Neuron (in vitro differentiated cells): ENCODE results near the gene CRYBB1.

Experiments used
- H2AFZ ChIP-seq: one replicate; pipeline ENCODE4 v1.6.1; 2013; ENCODE audit warnings: low read depth, mild to moderate bottlenecking, inconsistent platforms, low read length, moderate library complexity
- H3K27me3 ChIP-seq: one replicate; pipeline ENCODE4 v1.6.1; 2013; ENCODE audit warnings: low read length; ENCODE audit not compliant: insufficient read depth
- H3K36me3 ChIP-seq: one replicate; pipeline ENCODE4 v1.6.1; 2013; ENCODE audit warnings: low read length; ENCODE audit not compliant: insufficient read depth
- H3K4me1 ChIP-seq: one replicate; pipeline ENCODE4 v1.6.1; 2013; ENCODE audit warnings: low read length; ENCODE audit not compliant: insufficient read depth
- H3K4me3 ChIP-seq: 2 replicates; pipeline ENCODE4 v1.5.1; 2013; ENCODE audit warnings: mild to moderate bottlenecking, low read length, moderate library complexity
- H3K9me3 ChIP-seq: one replicate; pipeline ENCODE4 v1.6.1; 2013; ENCODE audit warnings: low read length

The CRYBB1 gene

GRCh38 chr22:26650722-26651421 is 33.0 kb upstream of the CRYBB1 start:
- Histone ChIP-seq H3K27me3 (no peaks in the 10 kb centered on the region), H3K36me3 (no peaks in the 10 kb centered on the region), H3K4me1 (peaks cover 44% of the 10 kb centered on the region), H2AFZ (no peak overlapping the region), H3K4me3 (no peak overlapping the region), H3K9me3 (no peaks in the 10 kb centered on the region)

- peaks cover 58% of the 10 kb centered on the region for H3K4me1 ChIP-seq
- H3K4me3 ChIP-seq = peak overlapping the region; percentile 18
Measured at GRCh38 chr22:26648528-26649388, 30.9 kb upstream of the CRYBB1 start.

GRCh38 chr22:26648011-26648497 is 30.2 kb upstream of the CRYBB1 start:
- peaks cover 65% of the 10 kb centered on the region for H3K4me1 ChIP-seq
- no peaks in the 10 kb centered on the region for H3K9me3 ChIP-seq
- H2AFZ ChIP-seq = no peak overlapping the region
- no peaks in the 10 kb centered on the region for H3K27me3 ChIP-seq
- peak overlapping the region; percentile 18 for H3K4me3 ChIP-seq
- H3K36me3 ChIP-seq = no peaks in the 10 kb centered on the region

More at GRCh38 chr22:26648528-26649388, 30.9 kb upstream of the CRYBB1 start:
- H3K27me3 ChIP-seq = no peaks in the 10 kb centered on the region
- no peaks in the 10 kb centered on the region for H3K36me3 ChIP-seq
- no peak overlapping the region for H2AFZ ChIP-seq
- no peaks in the 10 kb centered on the region for H3K9me3 ChIP-seq

GRCh38 chr22:26646158-26646557 is 28.3 kb upstream of the CRYBB1 start:
- no peaks in the 10 kb centered on the region for H3K9me3 ChIP-seq
- no peak overlapping the region for H3K4me3 ChIP-seq
- no peaks in the 10 kb centered on the region for H3K27me3 ChIP-seq
- no peak overlapping the region for H2AFZ ChIP-seq
- no peaks in the 10 kb centered on the region for H3K36me3 ChIP-seq
- peaks cover 76% of the 10 kb centered on the region for H3K4me1 ChIP-seq

- Histone ChIP-seq H3K27me3 (no peaks in the 10 kb centered on the region), H3K4me1 (peaks cover 83% of the 10 kb centered on the region), H2AFZ (no peak overlapping the region), H3K4me3 (no peak overlapping the region), H3K9me3 (no peaks in the 10 kb centered on the region), H3K36me3 (no peaks in the 10 kb centered on the region)
Measured at GRCh38 chr22:26643418-26644100, 25.7 kb upstream of the CRYBB1 start.

GRCh38 chr22:26642465-26643417 is 24.9 kb upstream of the CRYBB1 start:
- Histone ChIP-seq H3K4me1 (peaks cover 75% of the 10 kb centered on the region), H2AFZ (peak overlapping the region; percentile 6), H3K9me3 (no peaks in the 10 kb centered on the region), H3K36me3 (no peaks in the 10 kb centered on the region), H3K27me3 (no peaks in the 10 kb centered on the region), H3K4me3 (no peak overlapping the region)

- H2AFZ ChIP-seq = no peak overlapping the region
- no peaks in the 10 kb centered on the region for H3K9me3 ChIP-seq
- H3K4me3 ChIP-seq = no peak overlapping the region
- no peaks in the 10 kb centered on the region for H3K36me3 ChIP-seq
- H3K4me1 ChIP-seq = peaks cover 18% of the 10 kb centered on the region
- no peaks in the 10 kb centered on the region for H3K27me3 ChIP-seq
Measured at GRCh38 chr22:26636296-26636695, 18.5 kb upstream of the CRYBB1 start.

GRCh38 chr22:26635117-26635516 is 17.3 kb upstream of the CRYBB1 start:
- Histone ChIP-seq H3K4me1 (peaks cover 6% of the 10 kb centered on the region), H3K36me3 (no peaks in the 10 kb centered on the region), H3K27me3 (no peaks in the 10 kb centered on the region), H2AFZ (no peak overlapping the region), H3K4me3 (no peak overlapping the region), H3K9me3 (no peaks in the 10 kb centered on the region)

GRCh38 chr22:26634189-26634588 is 16.4 kb upstream of the CRYBB1 start:
- H3K27me3 ChIP-seq = no peaks in the 10 kb centered on the region
- H3K4me3 ChIP-seq = no peak overlapping the region
- no peaks in the 10 kb centered on the region for H3K36me3 ChIP-seq
- no peaks in the 10 kb centered on the region for H3K4me1 ChIP-seq
- no peak overlapping the region for H2AFZ ChIP-seq
- H3K9me3 ChIP-seq = no peaks in the 10 kb centered on the region

- no peaks in the 10 kb centered on the region for H3K9me3 ChIP-seq
- H3K36me3 ChIP-seq = no peaks in the 10 kb centered on the region
- no peaks in the 10 kb centered on the region for H3K4me1 ChIP-seq
- H3K4me3 ChIP-seq = no peak overlapping the region
- H2AFZ ChIP-seq = no peak overlapping the region
- H3K27me3 ChIP-seq = no peaks in the 10 kb centered on the region
Measured at GRCh38 chr22:26632422-26633155, 14.8 kb upstream of the CRYBB1 start.

GRCh38 chr22:26631282-26631681 is 13.5 kb upstream of the CRYBB1 start:
- Histone ChIP-seq H3K27me3 (no peaks in the 10 kb centered on the region), H3K9me3 (no peaks in the 10 kb centered on the region), H2AFZ (no peak overlapping the region), H3K4me3 (no peak overlapping the region), H3K36me3 (no peaks in the 10 kb centered on the region), H3K4me1 (no peaks in the 10 kb centered on the region)
